ENCODE data around the gene PAK4.

DNA sequence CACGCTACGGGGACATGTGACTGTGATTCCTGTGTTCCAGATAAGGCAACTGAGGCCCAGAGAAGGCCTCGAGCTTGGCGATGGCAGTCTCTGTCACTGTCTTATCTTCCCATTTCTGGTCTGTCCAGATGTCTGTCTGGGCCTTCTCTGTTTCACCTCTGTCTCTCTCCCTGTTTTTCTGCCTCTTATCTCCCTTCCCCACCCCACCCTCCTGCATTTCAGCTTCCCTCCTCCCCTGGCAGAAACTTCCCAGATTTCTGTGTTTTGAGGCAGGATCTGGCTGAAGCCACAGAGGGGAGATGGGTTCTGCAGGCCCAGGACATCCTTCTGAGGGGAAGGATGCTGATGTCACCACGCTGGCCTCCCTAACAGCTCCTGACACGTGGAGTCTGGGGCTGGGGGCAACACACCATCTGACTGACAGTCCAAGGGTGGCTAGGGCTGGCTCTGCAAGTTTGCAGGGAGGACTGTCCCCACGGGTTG, 14.4 kb downstream of the PAK4 start:
- TF ChIP-seq, protein P1, sequence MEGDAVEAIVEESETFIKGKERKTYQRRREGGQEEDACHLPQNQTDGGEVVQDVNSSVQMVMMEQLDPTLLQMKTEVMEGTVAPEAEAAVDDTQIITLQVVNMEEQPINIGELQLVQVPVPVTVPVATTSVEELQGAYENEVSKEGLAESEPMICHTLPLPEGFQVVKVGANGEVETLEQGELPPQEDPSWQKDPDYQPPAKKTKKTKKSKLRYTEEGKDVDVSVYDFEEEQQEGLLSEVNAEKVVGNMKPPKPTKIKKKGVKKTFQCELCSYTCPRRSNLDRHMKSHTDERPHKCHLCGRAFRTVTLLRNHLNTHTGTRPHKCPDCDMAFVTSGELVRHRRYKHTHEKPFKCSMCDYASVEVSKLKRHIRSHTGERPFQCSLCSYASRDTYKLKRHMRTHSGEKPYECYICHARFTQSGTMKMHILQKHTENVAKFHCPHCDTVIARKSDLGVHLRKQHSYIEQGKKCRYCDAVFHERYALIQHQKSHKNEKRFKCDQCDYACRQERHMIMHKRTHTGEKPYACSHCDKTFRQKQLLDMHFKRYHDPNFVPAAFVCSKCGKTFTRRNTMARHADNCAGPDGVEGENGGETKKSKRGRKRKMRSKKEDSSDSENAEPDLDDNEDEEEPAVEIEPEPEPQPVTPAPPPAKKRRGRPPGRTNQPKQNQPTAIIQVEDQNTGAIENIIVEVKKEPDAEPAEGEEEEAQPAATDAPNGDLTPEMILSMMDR (IDR thresholded peaks at IDR 0.05; ENCODE audit: poor library complexity), result no peak
- TF ChIP-seq EZH2phosphoT487 (IDR thresholded peaks at IDR 0.05; ENCODE audit: low read depth, severe bottlenecking, unreplicated experiment), result no peak
